Endothelial cell of umbilical vein (primary cell): ENCODE measurements around the gene LCN12. TPM values are rescaled to one million over a fixed set of nuclear protein-coding genes. Genes with fewer than 3 reads are reported as not detected.
"Not testable (repeated sequence)": the region's sequence is repeated elsewhere in the genome, so short reads cannot be mapped to it uniquely, and the experiment has no call there.

Source experiments
- BruUV-seq: library from RNA; stranded (reverse); fragments of 400-500 nt; replicated peaks from 2 replicates; lab custom pipeline; 2021; lab: Mats Ljungman, UMichigan
- CTCF ChIA-PET: fragments of 300-600, 350-600 bp; sonication (Branson Sonifier 250); formaldehyde crosslinking; loops from one replicate; lab custom pipeline; 2021; ENCODE audit warnings: antibody characterized with exemption, inconsistent platforms; lab: Charles Lee
- POLR2A ChIA-PET: fragments of 300-600, 350-600 bp; sonication (Branson Sonifier 250); formaldehyde crosslinking; loops from one replicate; lab custom pipeline; 2021; ENCODE audit warnings: antibody characterized with exemption, inconsistent platforms; lab: Charles Lee
- DNase-seq: peaks from one replicate; pipeline ENCODE4 v3.0.0-alpha.2; 2011; ENCODE audit warnings: low read depth, low spot score
- FAIRE-seq: peaks from 2 replicates; lab custom pipeline; 2011; peaks lifted over from hg19 to GRCh38; lab: Jason Lieb, UNC
- H2AFZ ChIP-seq: 2 replicates; pipeline ENCODE4 v1.6.0; 2012; ENCODE audit warnings: low read depth, low read length, control low read depth, inconsistent platforms
- H3K27ac ChIP-seq: 2 replicates; pipeline ENCODE4 v1.5.1; 2011; ENCODE audit warnings: low read depth, mild to moderate bottlenecking, control low read depth, low read length, moderate library complexity; ENCODE audit not compliant: insufficient read depth
- H3K27me3 ChIP-seq, 2 experiments: 2 replicates each; pipeline versions ENCODE4 v1.6.0 to v1.6.1; 2011; ENCODE audit warnings: low read length in 2 of 2, mixed read lengths in 1 of 2; ENCODE audit not compliant: control insufficient read depth in 2 of 2, insufficient read depth in 2 of 2
- H3K36me3 ChIP-seq, 2 experiments: 2 replicates in 1 of 2; 3 replicates in 1 of 2; pipeline ENCODE4 v1.5.1; 2011; ENCODE audit warnings: low read length in 2 of 2, mild to moderate bottlenecking in 1 of 2, moderate library complexity in 1 of 2; ENCODE audit not compliant: control insufficient read depth in 2 of 2, insufficient read depth in 2 of 2; ENCODE audit errors: extremely low read depth in 1 of 2
- H3K4me1 ChIP-seq: 3 replicates; pipeline ENCODE4 v1.5.1; 2011; ENCODE audit warnings: mild to moderate bottlenecking, low read length; ENCODE audit not compliant: control insufficient read depth, insufficient read depth; ENCODE audit errors: extremely low read depth
- H3K4me2 ChIP-seq: 2 replicates; pipeline ENCODE4 v1.6.1; 2011; ENCODE audit warnings: low read length, control low read depth, mixed read lengths; ENCODE audit not compliant: insufficient read depth
- H3K4me3 ChIP-seq, 3 experiments: fragments of 200-600 bp in 1 of 3; sonication (generic), shearing (Covaris generic) in 1 of 3; replicated peaks in 1 of 3; 2 replicates each; pipeline ENCODE4 v1.5.1; 2011 to 2016; ENCODE audit warnings: control low read depth in 3 of 3, low read length in 3 of 3, mild to moderate bottlenecking in 2 of 3, inconsistent platforms in 1 of 3, low read depth in 1 of 3, moderate library complexity in 1 of 3; ENCODE audit not compliant: insufficient read depth in 1 of 3
- H3K79me2 ChIP-seq: 2 replicates; pipeline ENCODE4 v1.6.0; 2012; ENCODE audit warnings: low read length, inconsistent platforms; ENCODE audit not compliant: control insufficient read depth, insufficient read depth
- H3K9ac ChIP-seq: replicated peaks from 2 replicates; pipeline ENCODE3; 2011; ENCODE audit warnings: low read length, control low read depth; ENCODE audit not compliant: insufficient read depth; ENCODE audit errors: extremely low read depth
- H3K9me1 ChIP-seq: replicated peaks from 3 replicates; pipeline ENCODE4 v1.6.0; 2011; ENCODE audit warnings: mild to moderate bottlenecking, low read length; ENCODE audit not compliant: control insufficient read depth, insufficient read depth; ENCODE audit errors: extremely low read depth
- H3K9me3 ChIP-seq: replicated peaks from 2 replicates; pipeline ENCODE4 v1.5.1; 2012; ENCODE audit warnings: low read length, inconsistent platforms; ENCODE audit not compliant: control insufficient read depth, insufficient read depth
- H4K20me1 ChIP-seq: replicated peaks from 2 replicates; pipeline ENCODE3; 2011; ENCODE audit warnings: mild to moderate bottlenecking, low read length; ENCODE audit not compliant: control insufficient read depth, insufficient read depth; ENCODE audit errors: extremely low read depth
- CTCF ChIP-seq, 2 donors: IDR thresholded peaks; 1 replicate in 1 of 2; 2 replicates in 1 of 2; pipeline ENCODE4 v1.5.1; 2011; ENCODE audit warnings: low read length in 2 of 2, mild to moderate bottlenecking in 2 of 2, moderate library complexity in 2 of 2, control low read depth in 1 of 2, inconsistent platforms in 1 of 2, low read depth in 1 of 2; ENCODE audit not compliant: insufficient read depth in 1 of 2; ENCODE audit errors: extremely low read depth in 1 of 2
- dilution Hi-C: fragments of 300-500 bp; cut with MboI; formaldehyde crosslinking; loops from one replicate; pipeline ENCODE4 v1.15.0; 2019; ENCODE audit warnings: low sequenced_read_pairs; ENCODE audit not compliant: extremely low pct_ligation_motif_present
- intact Hi-C: fragments of 100-400 bp; cut with micrococcal nuclease; formaldehyde crosslinking; loops from one replicate; pipeline ENCODE4 v1.10.0; 2022
- polyA plus RNA-seq, 4 experiments: library from polyadenylated mRNA; depleted of rRNA in 3 of 4; stranded (reverse) in 3 of 4; unstranded in 1 of 4; fragments of >200 nt; gene quantifications; 2 replicates each; pipeline versions ENCODE4 v1.2.1 to v1.2.3, GENCODE V29; 2011 to 2012; ENCODE audit warnings: missing spikeins in 1 of 4
- total RNA-seq: library from RNA; stranded (reverse); gene quantifications from 2 replicates; pipeline ENCODE4 v1.2.3, GENCODE V29; 2021

The LCN12 gene
- total and polyA plus RNA-seq, 2 donors (not counting 3 experiments of a cell fraction or from before 2014, with no cell fraction given), result 0.35 to 0.52 TPM

- H3K79me2 ChIP-seq, POLR2A ChIA-PET, H3K9me3 ChIP-seq, H3K9me1 ChIP-seq, H3K4me2 ChIP-seq, H2AFZ ChIP-seq, H3K27me3 ChIP-seq, intact Hi-C loops, H3K27ac ChIP-seq, H3K4me3 ChIP-seq, FAIRE-seq, DNase-seq, H3K36me3 ChIP-seq, dilution Hi-C loops, H3K9ac ChIP-seq, BruUV-seq, H4K20me1 ChIP-seq, H3K4me1 ChIP-seq: not testable (repeated sequence)
- TF ChIP-seq CTCF (IDR thresholded peaks at IDR 0.05; ENCODE audit: extremely low read depth in 1 of 2, insufficient read depth in 1 of 2, low read depth in 1 of 2, low read length in 2 of 2), result peak; percentile 7 to 27
- CTCF ChIA-PET, result interaction anchor here (1.6 kb wide), 1 partner anchor 25 kb away, joined by 6 read pairs; no protein-coding TSS in a partner anchor
Observed at GRCh38 chr9:137004285-137004684, 52.2 kb downstream of the LCN12 start.

Other genes starting within 250 kb of the LCN12 start
Only the 30 nearest of the 33 such genes appear.
- gene LCN10, start 209.3 kb upstream of the LCN12 start, total RNA-seq, result not detected in 2 replicates
- not detected in 2 replicates for gene LCN10, start 209.3 kb upstream of the LCN12 start, polyA plus RNA-seq
- gene LCN6, start 203.7 kb upstream of the LCN12 start, total RNA-seq, result not detected in 2 replicates
- gene LCN6, start 203.7 kb upstream of the LCN12 start, polyA plus RNA-seq, result 0.17 TPM in 1 of 2 replicates, not detected in the other
- gene LCN8, start 194.0 kb upstream of the LCN12 start, total RNA-seq, result not detected in 2 replicates
- not detected in 2 replicates for gene LCN8, start 194.0 kb upstream of the LCN12 start, polyA plus RNA-seq
- not detected in 2 replicates for gene LCN15, start 187.8 kb upstream of the LCN12 start, total RNA-seq
- gene LCN15, start 187.8 kb upstream of the LCN12 start, polyA plus RNA-seq, result not detected in 2 replicates
- gene TMEM141, start 160.9 kb upstream of the LCN12 start, total RNA-seq, result 43.2 and 44.9 TPM in 2 replicates
- gene TMEM141, start 160.9 kb upstream of the LCN12 start, polyA plus RNA-seq, result 129 and 146 TPM in 2 replicates
- gene CCDC183, start 155.9 kb upstream of the LCN12 start, total RNA-seq, result 0.37 TPM in 1 of 2 replicates, not detected in the other
- 0.50 and 0.60 TPM in 2 replicates for gene CCDC183, start 155.9 kb upstream of the LCN12 start, polyA plus RNA-seq
- gene RABL6, start 144.3 kb upstream of the LCN12 start, total RNA-seq, result 112 TPM in 2 replicates
- gene RABL6, start 144.3 kb upstream of the LCN12 start, polyA plus RNA-seq, result 60.8 and 61.3 TPM in 2 replicates
- 1.3 and 1.7 TPM in 2 replicates for gene AJM1, start 109.8 kb upstream of the LCN12 start, total RNA-seq
- 0.30 and 0.32 TPM in 2 replicates for gene AJM1, start 109.8 kb upstream of the LCN12 start, polyA plus RNA-seq
- 139 and 165 TPM in 2 replicates for gene PHPT1, start 102.9 kb upstream of the LCN12 start, total RNA-seq
- 319 and 376 TPM in 2 replicates for gene PHPT1, start 102.9 kb upstream of the LCN12 start, polyA plus RNA-seq
- gene MAMDC4, start 99.9 kb upstream of the LCN12 start, total RNA-seq, result 7.2 and 7.7 TPM in 2 replicates
- 3.6 and 4.7 TPM in 2 replicates for gene MAMDC4, start 99.9 kb upstream of the LCN12 start, polyA plus RNA-seq
- gene EDF1, start 86.0 kb upstream of the LCN12 start, total RNA-seq, result 356 and 388 TPM in 2 replicates
- 411 and 478 TPM in 2 replicates for gene EDF1, start 86.0 kb upstream of the LCN12 start, polyA plus RNA-seq
- gene TRAF2, start 65.8 kb upstream of the LCN12 start, total RNA-seq, result 21.5 and 23.1 TPM in 2 replicates
- 10.3 and 10.9 TPM in 2 replicates for gene TRAF2, start 65.8 kb upstream of the LCN12 start, polyA plus RNA-seq
- 95.6 and 97.3 TPM in 2 replicates for gene FBXW5, start 7.5 kb upstream of the LCN12 start, total RNA-seq
- 151 and 209 TPM in 2 replicates for gene FBXW5, start 7.5 kb upstream of the LCN12 start, polyA plus RNA-seq
- 1.4 and 1.9 TPM in 2 replicates for gene C8G, start 7.0 kb upstream of the LCN12 start, total RNA-seq
- gene C8G, start 7.0 kb upstream of the LCN12 start, polyA plus RNA-seq, result 0.47 and 0.70 TPM in 2 replicates
- not detected in 2 replicates for gene PTGDS, start 25.2 kb downstream of the LCN12 start, total RNA-seq
- gene PTGDS, start 25.2 kb downstream of the LCN12 start, polyA plus RNA-seq, result not detected in 2 replicates
- gene LCNL1, start 30.7 kb downstream of the LCN12 start, total RNA-seq, result not detected in 2 replicates
- not detected in 2 replicates for gene LCNL1, start 30.7 kb downstream of the LCN12 start, polyA plus RNA-seq
- gene PAXX, start 40.1 kb downstream of the LCN12 start, total RNA-seq, result 35.0 and 38.7 TPM in 2 replicates
- 34.0 and 49.9 TPM in 2 replicates for gene PAXX, start 40.1 kb downstream of the LCN12 start, polyA plus RNA-seq
- not detected in 2 replicates for gene CLIC3, start 44.3 kb downstream of the LCN12 start, total RNA-seq
- 2.3 and 4.1 TPM in 2 replicates for gene CLIC3, start 44.3 kb downstream of the LCN12 start, polyA plus RNA-seq
- gene ABCA2, start 76.0 kb downstream of the LCN12 start, total RNA-seq, result 20.0 and 23.4 TPM in 2 replicates
- 29.1 and 41.2 TPM in 2 replicates for gene ABCA2, start 76.0 kb downstream of the LCN12 start, polyA plus RNA-seq
- not detected in 2 replicates for gene FUT7, start 79.8 kb downstream of the LCN12 start, total RNA-seq
- not detected in 2 replicates for gene FUT7, start 79.8 kb downstream of the LCN12 start, polyA plus RNA-seq
- gene NPDC1, start 93.9 kb downstream of the LCN12 start, total RNA-seq, result 157 and 181 TPM in 2 replicates
- 115 and 144 TPM in 2 replicates for gene NPDC1, start 93.9 kb downstream of the LCN12 start, polyA plus RNA-seq
- not detected in 2 replicates for gene ENTPD2, start 101.8 kb downstream of the LCN12 start, total RNA-seq
- 0.03 TPM in 1 of 2 replicates, not detected in the other for gene ENTPD2, start 101.8 kb downstream of the LCN12 start, polyA plus RNA-seq
- gene SAPCD2, start 118.3 kb downstream of the LCN12 start, total RNA-seq, result 24.3 and 27.8 TPM in 2 replicates
- gene SAPCD2, start 118.3 kb downstream of the LCN12 start, polyA plus RNA-seq, result 11.5 and 13.2 TPM in 2 replicates
- 38.1 and 41.7 TPM in 2 replicates for gene UAP1L1, start 125.2 kb downstream of the LCN12 start, total RNA-seq
- gene UAP1L1, start 125.2 kb downstream of the LCN12 start, polyA plus RNA-seq, result 26.0 and 31.0 TPM in 2 replicates
- gene MAN1B1, start 134.7 kb downstream of the LCN12 start, total RNA-seq, result 67.7 and 75.3 TPM in 2 replicates
- gene MAN1B1, start 134.7 kb downstream of the LCN12 start, polyA plus RNA-seq, result 81.0 and 83.3 TPM in 2 replicates
- gene DPP7, start 162.5 kb downstream of the LCN12 start, total RNA-seq, result 118 and 149 TPM in 2 replicates
- 200 and 247 TPM in 2 replicates for gene DPP7, start 162.5 kb downstream of the LCN12 start, polyA plus RNA-seq
- gene GRIN1, start 186.9 kb downstream of the LCN12 start, total RNA-seq, result not detected in 2 replicates
- gene GRIN1, start 186.9 kb downstream of the LCN12 start, polyA plus RNA-seq, result not detected in 2 replicates
- gene LRRC26, start 217.8 kb downstream of the LCN12 start, total RNA-seq, result not detected in 2 replicates
- gene LRRC26, start 217.8 kb downstream of the LCN12 start, polyA plus RNA-seq, result 0.08 TPM in 1 of 2 replicates, not detected in the other
- gene TMEM210, start 219.8 kb downstream of the LCN12 start, total RNA-seq, result not detected in 2 replicates
- gene TMEM210, start 219.8 kb downstream of the LCN12 start, polyA plus RNA-seq, result not detected in 2 replicates
- 69.2 and 70.0 TPM in 2 replicates for gene ANAPC2, start 236.3 kb downstream of the LCN12 start, total RNA-seq
- 44.8 and 57.5 TPM in 2 replicates for gene ANAPC2, start 236.3 kb downstream of the LCN12 start, polyA plus RNA-seq